CD4-positive, alpha-beta T cell treated with Interferon alpha-2 for 1 hour (primary cell): ENCODE data around the gene LASP1.
"Not testable (repeated sequence)": the region's sequence is repeated elsewhere in the genome, so short reads cannot be mapped to it uniquely, and the experiment has no call there.

Experiments
- DNase-seq, 2 donors: peaks; one replicate each; pipeline ENCODE4 v3.0.0-alpha.2; 2020 to 2022

LASP1 gene

DNA sequence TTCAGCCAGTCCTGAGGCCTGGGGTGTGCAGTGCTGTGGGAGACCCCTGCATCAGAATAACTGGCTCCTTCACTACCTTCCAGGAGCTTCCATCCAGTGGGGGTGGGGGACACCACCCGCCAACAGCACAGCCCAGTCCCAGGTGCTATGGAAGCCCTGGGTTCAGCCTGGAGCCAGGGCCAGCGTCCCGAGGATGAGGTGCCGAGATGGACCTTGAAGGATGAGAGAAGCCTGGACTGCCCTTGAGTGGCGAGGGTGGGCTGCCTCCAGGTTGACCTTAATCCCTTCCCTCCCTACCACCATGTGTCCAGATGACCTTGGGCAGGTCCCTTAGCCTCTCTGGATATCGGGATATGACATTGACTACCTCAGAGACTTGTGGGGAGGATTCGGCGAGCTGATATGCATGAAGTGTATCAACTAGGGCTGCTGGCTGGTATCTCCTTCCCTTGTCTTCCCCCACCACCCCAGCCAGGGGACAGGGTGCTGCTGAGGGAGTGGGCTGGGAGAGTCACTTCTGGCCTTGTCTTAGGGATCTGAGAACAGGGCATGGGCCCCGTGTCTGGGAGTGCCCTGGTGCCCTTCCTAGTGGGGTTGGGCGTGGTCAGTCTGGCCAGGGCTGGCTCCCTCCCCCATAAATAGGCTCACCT, 41.3 kb downstream of the LASP1 start:
- no peak for DNase-seq

DNA sequence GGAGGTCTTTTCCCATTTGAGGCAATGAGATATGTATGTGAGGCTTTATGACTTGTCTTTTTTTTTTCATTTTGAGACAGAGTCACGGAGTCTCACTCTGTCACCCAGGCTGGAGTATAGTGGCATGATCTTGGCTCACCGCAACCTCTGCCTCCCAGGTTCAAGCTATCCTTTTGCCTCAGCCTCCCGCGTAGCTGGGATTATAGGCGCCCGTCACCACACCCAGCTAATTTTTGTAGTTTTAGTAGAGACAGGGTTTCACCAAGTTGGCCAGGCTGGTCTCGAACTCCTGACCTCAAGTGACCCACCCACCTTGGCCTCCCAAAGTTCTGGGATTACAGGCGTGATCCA, 41.8 kb downstream of the LASP1 start:
- not testable (repeated sequence) for DNase-seq

DNA sequence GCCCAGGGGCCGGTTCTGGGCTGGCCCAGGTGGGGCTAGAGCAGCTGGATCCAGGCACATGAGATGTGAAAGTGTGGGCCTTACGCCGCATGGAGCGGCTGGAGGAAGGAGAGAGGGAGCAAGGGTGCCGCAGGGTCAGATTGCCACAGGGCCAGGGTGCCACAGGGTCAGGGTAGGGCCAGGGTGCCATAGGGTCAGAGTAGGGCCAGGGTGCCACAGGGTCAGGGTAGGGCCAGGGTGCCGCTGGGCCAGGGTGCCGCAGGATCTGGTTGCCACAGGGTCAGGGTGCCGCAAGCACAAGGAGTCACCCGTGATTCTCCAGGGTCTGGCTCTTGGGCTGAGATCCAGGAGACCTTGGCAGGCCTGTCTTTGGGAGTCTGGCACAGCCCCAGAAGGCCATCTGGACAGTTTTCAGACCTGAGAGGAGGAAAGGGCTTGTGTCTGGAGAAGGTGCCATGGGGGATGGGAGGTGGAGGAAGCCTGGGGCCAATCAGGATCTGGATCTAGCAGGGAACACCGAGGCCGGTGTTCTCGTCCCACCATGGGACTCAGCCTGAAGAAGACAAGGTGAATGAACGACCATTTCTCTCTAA, 42.5 kb downstream of the LASP1 start:
- DNase-seq = no peak

DNA sequence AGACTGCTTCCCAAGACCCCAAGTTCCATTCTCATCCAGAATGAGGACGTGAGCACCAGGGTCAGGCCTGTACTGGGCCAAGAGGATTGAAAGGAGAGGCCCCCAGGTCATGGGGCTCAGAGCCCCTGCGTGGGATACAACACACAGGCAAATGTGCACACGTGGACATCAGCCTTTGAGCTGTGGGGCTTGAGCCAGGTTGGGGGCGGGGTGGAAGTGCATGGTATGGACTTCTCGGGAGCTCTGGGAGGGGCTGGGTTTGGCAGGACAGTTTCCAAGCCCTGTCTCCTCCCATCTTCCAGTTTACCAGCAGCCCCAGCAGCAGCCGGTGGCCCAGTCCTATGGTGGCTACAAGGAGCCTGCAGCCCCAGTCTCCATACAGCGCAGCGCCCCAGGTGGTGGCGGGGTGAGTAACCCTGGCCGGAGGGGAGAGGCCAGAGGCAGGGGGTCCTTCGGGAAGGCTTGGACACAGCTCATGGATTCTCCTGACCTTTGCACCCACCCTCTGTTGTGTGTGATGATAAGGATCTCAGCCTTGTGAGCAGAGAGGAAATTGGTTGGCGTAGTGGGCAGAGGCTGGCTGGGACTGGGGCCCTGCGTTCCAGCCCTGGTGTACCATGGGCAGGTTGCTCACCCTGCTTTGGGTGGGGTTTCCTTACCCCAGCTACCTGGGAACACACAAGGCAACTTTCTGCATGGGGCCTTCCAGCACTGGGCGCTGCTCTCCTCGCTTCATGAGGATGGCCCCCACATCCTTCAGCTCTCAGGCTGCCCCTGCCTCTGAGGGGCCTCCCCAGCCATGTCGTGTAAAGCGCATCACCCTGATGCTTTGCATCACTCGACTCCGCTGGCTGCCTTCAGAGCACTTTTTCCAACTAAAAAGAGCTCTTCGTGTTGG, 45.1 kb downstream of the LASP1 start:
- DNase-seq = no peak

DNA sequence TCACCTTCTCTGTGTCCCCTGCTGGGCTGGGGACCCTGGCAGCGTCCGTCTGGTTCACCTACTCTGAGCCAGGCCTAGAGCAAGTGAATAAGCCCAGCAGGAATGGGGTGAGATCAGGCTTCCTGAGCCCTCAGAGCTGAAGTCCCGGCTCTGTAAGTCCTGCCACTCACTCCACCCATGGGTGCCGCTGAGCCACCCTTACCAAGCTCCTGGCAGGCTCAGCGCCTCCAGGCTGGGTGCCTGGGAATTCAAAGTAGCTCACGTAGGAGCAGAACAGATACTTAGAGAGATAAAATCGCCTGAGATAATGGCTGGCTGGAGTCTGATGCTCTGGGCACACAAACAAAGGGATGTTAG, 45.8 kb downstream of the LASP1 start:
- no peak for DNase-seq

DNA sequence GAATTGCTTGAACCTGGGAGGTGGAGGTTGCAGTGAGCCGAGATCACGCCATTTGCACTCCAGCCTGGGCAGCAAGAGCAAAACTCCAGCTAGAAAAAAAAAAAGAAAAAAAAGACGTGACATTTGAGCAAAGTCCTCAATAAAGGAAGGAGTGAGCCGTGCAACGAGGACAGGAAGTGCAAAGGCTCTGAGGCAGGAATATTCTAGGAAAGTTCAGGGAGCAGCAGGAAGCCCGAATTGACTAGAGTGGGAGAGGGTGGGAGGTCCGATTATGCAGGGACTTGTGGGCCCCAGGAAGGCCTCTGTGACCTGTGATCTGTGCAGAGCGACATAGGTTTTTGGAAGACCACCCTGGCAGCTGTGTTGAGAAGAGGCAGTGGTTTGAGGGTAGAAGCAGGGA, 46.9 kb downstream of the LASP1 start:
- no peak for DNase-seq

DNA sequence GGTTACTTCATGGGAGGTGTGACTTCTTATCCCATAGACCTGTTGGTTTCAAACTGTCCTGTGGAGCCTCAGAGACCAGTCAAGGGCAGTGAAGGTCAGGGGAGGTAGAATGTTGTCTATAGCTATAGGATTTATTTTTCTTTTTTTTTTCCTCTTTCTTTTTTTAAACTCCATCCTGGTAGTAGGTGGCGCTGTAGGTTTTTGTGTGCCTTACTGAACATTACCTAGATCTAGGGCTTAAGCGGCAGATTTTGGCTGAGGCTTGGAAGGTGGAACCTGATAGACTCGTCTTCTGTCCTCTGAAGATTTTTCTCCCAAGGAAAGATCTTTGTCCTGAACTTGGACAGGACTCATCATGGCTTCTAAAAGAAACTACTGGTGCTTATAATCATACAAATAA, 47.4 kb downstream of the LASP1 start:
- no peak for DNase-seq

DNA sequence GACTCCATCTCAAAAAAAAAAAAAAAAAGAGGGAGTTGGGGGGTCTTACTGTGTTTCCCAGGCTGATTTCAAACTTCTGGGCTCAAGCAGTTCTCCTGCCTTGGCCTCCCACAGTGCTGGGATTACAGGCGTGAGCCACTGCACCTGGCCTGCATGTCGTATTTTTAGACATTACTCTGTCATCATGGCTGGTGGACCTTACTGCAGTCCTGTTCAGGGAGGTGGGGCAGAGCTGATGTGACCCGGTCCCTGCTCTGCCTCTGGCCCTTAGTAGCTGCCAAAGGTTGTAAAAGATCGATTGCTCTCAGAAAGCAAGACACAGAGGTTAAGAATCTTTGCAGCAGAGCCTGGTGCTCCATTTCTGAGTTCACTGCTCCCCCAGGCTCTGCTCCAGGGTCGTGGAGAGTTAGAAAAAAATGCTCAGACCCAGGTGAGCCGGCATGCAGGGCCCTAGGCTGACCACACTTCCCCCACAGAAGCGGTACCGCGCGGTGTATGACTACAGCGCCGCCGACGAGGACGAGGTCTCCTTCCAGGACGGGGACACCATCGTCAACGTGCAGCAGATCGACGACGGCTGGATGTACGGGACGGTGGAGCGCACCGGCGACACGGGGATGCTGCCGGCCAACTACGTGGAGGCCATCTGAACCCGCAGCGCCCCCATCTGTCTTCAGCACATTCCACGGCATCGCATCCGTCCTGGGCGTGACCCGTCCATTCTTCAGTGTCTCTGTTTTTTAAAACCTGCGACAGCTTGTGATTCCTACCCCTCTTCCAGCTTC, 48.5 kb downstream of the LASP1 start:
- no peak for DNase-seq

DNA sequence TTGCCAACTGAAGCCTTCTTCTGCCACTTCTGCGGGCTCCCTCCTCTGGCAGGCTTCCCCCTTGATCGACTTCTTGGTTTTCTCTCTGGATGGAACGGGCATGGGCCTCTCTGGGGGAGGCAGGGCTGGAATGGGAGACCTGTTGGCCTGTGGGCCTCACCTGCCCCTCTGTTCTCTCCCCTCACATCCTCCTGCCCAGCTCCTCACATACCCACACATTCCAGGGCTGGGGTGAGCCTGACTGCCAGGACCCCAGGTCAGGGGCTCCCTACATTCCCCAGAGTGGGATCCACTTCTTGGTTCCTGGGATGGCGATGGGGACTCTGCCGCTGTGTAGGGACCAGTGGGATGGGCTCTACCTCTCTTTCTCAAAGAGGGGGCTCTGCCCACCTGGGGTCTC, 49.1 kb downstream of the LASP1 start:
- DNase-seq = no peak

DNA sequence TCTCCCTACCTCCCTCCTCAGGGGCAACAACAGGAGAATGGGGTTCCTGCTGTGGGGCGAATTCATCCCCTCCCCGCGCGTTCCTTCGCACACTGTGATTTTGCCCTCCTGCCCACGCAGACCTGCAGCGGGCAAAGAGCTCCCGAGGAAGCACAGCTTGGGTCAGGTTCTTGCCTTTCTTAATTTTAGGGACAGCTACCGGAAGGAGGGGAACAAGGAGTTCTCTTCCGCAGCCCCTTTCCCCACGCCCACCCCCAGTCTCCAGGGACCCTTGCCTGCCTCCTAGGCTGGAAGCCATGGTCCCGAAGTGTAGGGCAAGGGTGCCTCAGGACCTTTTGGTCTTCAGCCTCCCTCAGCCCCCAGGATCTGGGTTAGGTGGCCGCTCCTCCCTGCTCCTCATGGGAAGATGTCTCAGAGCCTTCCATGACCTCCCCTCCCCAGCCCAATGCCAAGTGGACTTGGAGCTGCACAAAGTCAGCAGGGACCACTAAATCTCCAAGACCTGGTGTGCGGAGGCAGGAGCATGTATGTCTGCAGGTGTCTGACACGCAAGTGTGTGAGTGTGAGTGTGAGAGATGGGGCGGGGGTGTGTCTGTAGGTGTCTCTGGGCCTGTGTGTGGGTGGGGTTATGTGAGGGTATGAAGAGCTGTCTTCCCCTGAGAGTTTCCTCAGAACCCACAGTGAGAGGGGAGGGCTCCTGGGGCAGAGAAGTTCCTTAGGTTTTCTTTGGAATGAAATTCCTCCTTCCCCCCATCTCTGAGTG, 49.6 kb downstream of the LASP1 start:
- DNase-seq = no peak

DNA sequence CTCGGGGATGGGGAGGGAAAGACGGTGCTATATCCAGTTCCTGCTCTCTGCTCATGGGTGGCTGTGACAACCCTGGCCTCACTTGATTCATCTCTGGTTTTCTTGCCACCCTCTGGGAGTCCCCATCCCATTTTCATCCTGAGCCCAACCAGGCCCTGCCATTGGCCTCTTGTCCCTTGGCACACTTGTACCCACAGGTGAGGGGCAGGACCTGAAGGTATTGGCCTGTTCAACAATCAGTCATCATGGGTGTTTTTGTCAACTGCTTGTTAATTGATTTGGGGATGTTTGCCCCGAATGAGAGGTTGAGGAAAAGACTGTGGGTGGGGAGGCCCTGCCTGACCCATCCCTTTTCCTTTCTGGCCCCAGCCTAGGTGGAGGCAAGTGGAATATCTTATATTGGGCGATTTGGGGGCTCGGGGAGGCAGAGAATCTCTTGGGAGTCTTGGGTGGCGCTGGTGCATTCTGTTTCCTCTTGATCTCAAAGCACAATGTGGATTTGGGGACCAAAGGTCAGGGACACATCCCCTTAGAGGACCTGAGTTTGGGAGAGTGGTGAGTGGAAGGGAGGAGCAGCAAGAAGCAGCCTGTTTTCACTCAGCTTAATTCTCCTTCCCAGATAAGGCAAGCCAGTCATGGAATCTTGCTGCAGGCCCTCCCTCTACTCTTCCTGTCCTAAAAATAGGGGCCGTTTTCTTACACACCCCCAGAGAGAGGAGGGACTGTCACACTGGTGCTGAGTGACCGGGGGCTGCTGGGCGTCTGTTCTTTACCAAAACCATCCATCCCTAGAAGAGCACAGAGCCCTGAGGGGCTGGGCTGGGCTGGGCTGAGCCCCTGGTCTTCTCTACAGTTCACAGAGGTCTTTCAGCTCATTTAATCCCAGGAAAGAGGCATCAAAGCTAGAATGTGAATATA, 50.8 kb downstream of the LASP1 start:
- no peak for DNase-seq

DNA sequence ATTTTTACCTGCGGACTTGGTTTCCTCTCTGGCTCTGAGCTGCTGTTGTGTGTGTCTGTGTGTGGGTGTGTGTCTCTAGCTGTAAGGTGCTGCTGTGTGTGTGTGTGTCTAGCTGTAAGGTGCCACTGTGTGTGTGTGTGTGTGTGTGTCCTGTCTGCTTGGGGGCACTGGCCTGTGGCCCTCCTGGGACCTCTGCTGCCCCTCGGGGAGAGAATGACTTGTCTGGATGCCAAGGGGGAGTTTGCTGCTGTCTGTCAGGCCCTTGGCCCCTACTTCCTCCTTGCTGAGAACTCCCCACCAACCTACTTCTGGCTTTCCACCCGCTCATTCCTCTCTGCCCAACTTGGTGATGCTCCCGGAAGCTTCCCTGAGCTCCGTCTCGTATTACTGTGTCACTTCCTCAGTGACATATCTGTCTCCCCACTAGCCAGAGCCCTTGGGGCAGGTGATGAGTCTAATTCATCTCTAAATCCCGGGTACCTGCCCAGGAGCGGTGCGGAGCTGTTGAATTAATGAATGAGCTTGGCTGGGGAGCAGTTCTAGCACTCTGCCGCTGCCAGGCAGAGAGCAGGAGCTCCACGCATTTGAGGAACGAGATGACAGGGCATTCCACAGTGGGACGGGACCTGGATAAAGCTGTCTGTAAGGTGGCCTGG, 52.0 kb downstream of the LASP1 start:
- no peak for DNase-seq

DNA sequence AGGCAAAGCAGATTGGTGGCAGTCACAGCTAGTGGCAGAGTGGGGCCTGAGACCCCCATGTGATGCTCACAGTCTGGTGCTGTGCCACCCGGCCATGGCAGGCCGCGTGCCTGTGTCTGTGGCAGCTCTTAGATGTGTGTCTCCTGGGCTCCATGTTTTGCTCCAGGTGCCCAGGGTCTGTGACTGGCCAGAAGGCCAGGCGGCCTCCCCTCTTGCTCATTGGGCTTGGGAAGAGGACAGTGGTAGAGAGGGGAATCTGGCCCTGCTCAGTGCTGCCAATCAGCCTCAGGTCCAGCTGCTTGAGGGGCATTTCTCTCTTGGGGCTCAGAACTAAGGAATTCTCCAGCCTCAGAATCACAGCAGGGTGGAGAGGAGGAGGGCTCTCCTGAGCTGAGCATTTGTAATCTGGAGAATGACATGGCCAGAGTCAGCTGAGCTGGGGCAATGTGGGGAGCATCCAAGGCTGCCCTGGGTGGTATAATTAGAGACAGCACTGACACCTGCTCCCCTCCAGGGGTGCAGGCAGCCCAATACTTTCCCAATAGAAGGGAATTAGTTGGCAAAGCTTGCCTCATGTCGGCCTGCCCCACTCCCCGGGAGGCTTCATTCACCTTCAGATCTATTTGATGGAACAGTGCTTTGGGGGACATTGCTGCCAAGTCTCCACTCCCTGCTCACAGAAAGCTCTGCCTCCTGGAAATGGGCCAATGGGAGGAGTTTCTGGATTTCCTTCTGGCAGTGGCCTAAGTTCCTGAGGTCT, 52.9 kb downstream of the LASP1 start:
- no peak for DNase-seq

DNA sequence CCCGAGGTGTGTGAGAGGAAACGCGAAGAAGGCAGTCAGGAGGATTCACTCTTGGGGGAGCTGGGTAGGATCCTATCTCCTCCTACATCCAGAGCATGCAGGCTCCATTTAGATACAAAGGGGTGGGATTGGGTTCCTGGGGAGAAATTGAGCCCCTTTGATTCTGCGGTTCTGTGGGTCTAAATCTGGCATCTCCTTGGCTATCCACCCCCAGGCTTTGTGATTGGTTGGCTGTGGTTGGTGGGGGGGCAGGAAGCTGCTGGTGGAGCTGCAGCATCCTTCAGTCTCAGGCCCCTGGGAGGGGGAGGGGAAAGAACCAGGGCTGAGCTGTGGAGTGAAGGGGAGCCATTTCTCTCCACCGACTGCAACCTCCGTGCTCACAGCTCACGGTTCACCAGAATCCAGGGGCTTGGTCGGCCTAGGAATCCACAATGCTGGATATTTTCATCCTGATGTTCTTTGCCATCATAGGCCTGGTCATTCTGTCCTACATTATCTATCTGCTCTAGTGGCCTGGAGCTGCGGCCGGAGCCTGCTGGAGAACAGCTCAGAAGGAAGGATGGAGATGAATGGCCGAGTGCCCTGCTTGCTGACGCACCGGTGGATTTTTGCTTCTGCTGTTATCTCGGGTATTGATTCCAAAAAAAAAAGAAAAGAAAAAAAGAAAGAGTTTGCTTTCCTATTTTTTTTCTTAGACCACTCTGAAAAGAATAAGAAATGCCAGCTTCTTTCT, 55.6 kb downstream of the LASP1 start, which contains the start of gene LASP1NB:
Gene LASP1NB (plus strand): TSS at position 352 of the 733 bp plus-strand sequence.
- DNase-seq = peak; percentile 49 to 51

DNA sequence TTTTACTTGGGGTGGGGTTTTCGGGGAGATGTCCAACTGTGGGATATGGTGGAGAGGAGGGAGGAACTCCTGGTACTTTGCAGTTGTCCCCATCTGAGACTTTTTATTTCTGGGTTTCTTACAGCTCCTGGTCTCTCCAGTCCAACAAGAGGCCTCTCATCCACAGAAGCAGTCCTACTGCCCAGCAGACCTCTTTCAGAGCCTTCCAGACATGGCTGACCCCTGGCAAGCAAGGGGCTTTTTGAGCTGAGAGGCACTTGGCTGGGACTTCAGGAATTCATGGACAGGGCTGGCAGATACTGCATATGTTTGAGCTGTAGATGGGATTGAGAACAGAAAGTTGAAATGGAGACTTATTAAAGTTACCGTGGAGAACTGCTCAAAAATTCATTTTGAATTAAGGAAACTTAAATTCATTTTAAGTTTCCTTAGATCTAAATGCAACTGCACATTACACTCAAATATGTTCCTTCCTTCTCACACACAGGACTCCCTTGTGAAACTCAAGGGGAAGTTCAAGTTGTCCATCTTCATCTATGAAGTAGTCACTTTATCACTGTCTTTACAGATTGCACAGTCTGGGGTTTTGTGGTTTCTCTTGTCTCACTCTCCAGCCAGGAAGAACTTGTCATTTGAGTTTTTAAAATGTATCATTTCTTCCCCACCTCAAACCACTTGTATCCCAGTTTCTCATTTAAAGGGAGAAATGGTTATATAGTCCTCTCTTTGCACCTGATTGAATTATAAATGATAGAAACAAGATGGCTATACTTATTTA, 56.6 kb downstream of the LASP1 start:
- no peak for DNase-seq

DNA sequence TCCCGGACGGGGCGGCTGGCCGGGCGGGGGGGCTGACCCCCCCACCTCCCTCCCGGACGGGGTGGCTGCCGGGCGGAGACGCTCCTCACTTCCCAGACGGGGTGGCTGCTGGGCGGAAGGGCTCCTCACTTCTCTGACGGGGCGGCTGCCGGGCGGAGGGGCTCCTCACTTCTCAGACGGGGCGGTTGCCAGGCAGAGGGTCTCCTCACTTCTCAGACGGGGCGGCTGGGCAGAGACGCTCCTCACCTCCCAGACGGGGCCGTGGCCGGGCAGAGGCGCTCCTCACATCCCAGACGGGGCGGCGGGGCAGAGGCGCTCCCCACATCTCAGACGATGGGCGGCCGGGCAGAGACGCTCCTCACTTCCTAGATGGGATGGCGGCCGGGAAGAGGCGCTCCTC, 60.9 kb downstream of the LASP1 start:
- not testable (repeated sequence) for DNase-seq

DNA sequence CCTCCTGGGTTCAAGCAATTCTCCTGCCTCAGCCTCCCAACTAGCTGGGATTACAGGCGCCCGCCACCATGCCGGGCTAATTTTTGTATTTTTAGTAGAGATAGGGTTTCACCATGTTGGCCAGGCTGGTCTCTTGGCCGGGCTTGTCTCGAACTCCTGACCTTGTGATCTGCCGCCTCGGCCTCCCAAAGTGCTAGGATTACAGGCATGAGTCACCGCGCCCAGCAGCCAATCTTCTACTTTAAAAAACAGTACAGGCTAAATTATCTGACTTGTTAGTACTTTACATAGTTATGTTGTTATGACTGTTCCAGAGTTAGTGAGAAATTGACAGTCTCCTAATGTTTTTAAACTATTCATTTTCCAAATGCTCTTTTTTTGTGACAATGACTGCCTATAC, 64.1 kb downstream of the LASP1 start:
- DNase-seq = not testable (repeated sequence)

DNA sequence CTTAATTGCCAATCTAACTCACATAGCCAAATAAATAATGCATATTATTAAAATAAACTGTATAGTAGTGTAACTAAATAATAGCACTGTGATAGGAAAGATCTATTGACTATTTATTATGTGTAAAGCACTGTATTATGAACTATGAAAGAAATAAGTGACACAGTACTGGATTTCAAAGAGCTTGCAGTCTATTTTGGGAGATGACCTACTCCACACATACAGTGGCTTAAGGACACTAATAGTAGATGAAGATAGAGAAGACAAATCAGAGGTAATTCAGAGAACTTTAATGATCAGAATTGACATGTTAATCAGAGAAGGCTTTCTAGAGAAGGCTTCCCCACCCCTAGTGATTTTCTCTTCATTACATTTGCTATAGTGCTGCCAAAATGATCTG, 70.1 kb downstream of the LASP1 start:
- DNase-seq = no peak

DNA sequence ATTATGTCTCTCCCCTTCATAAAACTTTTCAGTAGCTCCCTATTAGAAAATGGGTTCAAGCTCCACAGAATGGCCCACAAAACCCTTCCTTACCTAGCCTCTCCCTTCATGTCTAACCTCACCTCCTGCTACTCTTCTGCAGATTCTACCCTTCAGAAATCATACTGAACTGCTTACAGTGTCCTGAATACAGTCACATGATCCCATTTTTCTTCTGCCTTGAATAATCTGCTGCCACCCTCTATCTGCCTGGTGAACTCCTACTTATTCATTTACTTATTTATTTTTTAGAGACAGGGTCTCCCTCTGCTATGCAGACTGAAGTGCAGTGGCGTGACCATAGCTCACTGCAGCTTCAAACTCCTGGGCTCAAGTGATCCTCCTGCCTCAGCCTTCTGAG, 70.5 kb downstream of the LASP1 start:
- DNase-seq = no peak
